GM12878 (cell line): ENCODE data around the gene SHC2. TPM values are rescaled to one million over a fixed set of nuclear protein-coding genes. Genes with fewer than 3 reads are reported as not detected.

Experiments used
- ATAC-seq: fragments of 200-7000 bp; cut with Tn5 transposase; 3 replicates; pipeline ENCODE4 v1.9.1; 2020; ENCODE audit warnings: mild to moderate bottlenecking, moderate library complexity
- BruUV-seq: library from RNA; stranded (reverse); fragments of 400-500 nt; replicated peaks from 2 replicates; lab custom pipeline; 2021; lab: Mats Ljungman, UMichigan
- CTCF ChIA-PET: fragments of 300-600 bp; sonication (Branson Sonifier 250); formaldehyde crosslinking; extraction: SDS; loops from one replicate; lab custom pipeline; 2021; ENCODE audit warnings: inconsistent platforms; lab: Yijun Ruan, JAX
- POLR2A ChIA-PET: fragments of 350-600 bp; formaldehyde crosslinking; extraction: SDS; loops from one replicate; lab custom pipeline; 2021; ENCODE audit warnings: inconsistent platforms; lab: Charles Lee
- RAD21 ChIA-PET: fragments of 300-600 bp; sonication (Branson Sonifier 250); formaldehyde crosslinking; loops from one replicate; lab custom pipeline; 2023; ENCODE audit warnings: antibody characterized with exemption; ENCODE audit not compliant: unreplicated experiment; lab: Charles Lee
- SMC1A ChIA-PET: fragments of 300-600 bp; sonication (Branson Sonifier 250); formaldehyde crosslinking; loops from one replicate; lab custom pipeline; 2023; ENCODE audit not compliant: unreplicated experiment, uncharacterized antibody; lab: Charles Lee
- DNase-seq: peaks from one replicate; pipeline ENCODE4 v3.0.0-alpha.2; 2011; ENCODE audit warnings: low read depth, low spot score
- FAIRE-seq: peaks from 3 replicates; lab custom pipeline; 2011; peaks lifted over from hg19 to GRCh38; lab: Jason Lieb, UNC
- H2AFZ ChIP-seq: 2 replicates; pipeline ENCODE4 v1.6.0; 2011; ENCODE audit warnings: low read depth, low read length, control low read depth; ENCODE audit not compliant: control insufficient read depth
- H3K27ac ChIP-seq: 2 replicates; pipeline ENCODE4 v1.5.1; 2011; ENCODE audit warnings: control low read depth; ENCODE audit not compliant: control insufficient read depth, insufficient read depth
- H3K27me3 ChIP-seq, 2 experiments: replicated peaks in 1 of 2; 2 replicates each; pipeline versions ENCODE4 v1.6.0 to v1.6.1; 2011; ENCODE audit warnings: low read length in 1 of 2; ENCODE audit not compliant: control insufficient read depth in 2 of 2, insufficient read depth in 2 of 2
- H3K36me3 ChIP-seq, 2 experiments: 2 replicates each; pipeline ENCODE4 v1.5.1; 2011; ENCODE audit warnings: low read length in 1 of 2; ENCODE audit not compliant: control insufficient read depth in 2 of 2, insufficient read depth in 2 of 2
- H3K4me1 ChIP-seq: 2 replicates; pipeline ENCODE4 v1.6.1; 2011; ENCODE audit warnings: mild to moderate bottlenecking, low read length, moderate library complexity, mixed read lengths; ENCODE audit not compliant: control insufficient read depth, insufficient read depth
- H3K4me2 ChIP-seq: 2 replicates; pipeline ENCODE4 v1.6.0; 2011; ENCODE audit warnings: control low read depth; ENCODE audit not compliant: control insufficient read depth, insufficient read depth
- H3K4me3 ChIP-seq: fragments of 200-600 bp; sonication (generic); 2 replicates; pipeline ENCODE4 v1.5.1; 2016
- H3K79me2 ChIP-seq: 2 replicates; pipeline ENCODE4 v1.6.0; 2011; ENCODE audit warnings: low read length; ENCODE audit not compliant: control insufficient read depth, insufficient read depth
- H3K9ac ChIP-seq: 2 replicates; pipeline ENCODE4 v1.8.0; 2011; ENCODE audit warnings: low read length, control low read depth, mixed read lengths; ENCODE audit not compliant: control insufficient read depth, insufficient read depth
- H3K9me3 ChIP-seq: replicated peaks from 3 replicates; pipeline ENCODE4 v1.5.1; 2011; ENCODE audit warnings: mild to moderate bottlenecking, low read length; ENCODE audit not compliant: control insufficient read depth, insufficient read depth
- H4K20me1 ChIP-seq: 2 replicates; pipeline ENCODE4 v1.6.0; 2011; ENCODE audit not compliant: control insufficient read depth, insufficient read depth
- DPF2 ChIP-seq: fragments of 450-650 bp; IDR thresholded peaks from 2 replicates; pipeline ENCODE4 v1.6.1; 2017; ENCODE audit warnings: mild to moderate bottlenecking
- PAX8 ChIP-seq: fragments of 450-650 bp; IDR thresholded peaks from 2 replicates; pipeline ENCODE4 v1.6.1; 2017; ENCODE audit warnings: mild to moderate bottlenecking, moderate library complexity
- POLR2A ChIP-seq: IDR thresholded peaks from 2 replicates; pipeline ENCODE4 v1.6.1; 2011; ENCODE audit warnings: low read depth, mild to moderate bottlenecking, low read length
- TARDBP ChIP-seq: IDR thresholded peaks from 2 replicates; pipeline ENCODE4 v1.6.1; 2016; ENCODE audit warnings: borderline replicate concordance
- WGBS: methylation state at CpG from one replicate; pipeline ENCODE4 v1.1.6; 2016; ENCODE audit warnings: low lambda C conversion rate; ENCODE audit not compliant: insufficient replicate concordance, insufficient coverage; ENCODE audit errors: missing lambda C conversion rate; 5-methylcytosine and 5-hydroxymethylcytosine counted together
- in situ Hi-C: fragments of 300-500 bp; cut with MboI; formaldehyde crosslinking; loops from 9 replicates; pipeline ENCODE4 v1.14.3; 2018; ENCODE audit warnings: mixed read lengths
- intact Hi-C: fragments of 100-400 bp; cut with micrococcal nuclease; formaldehyde crosslinking; loops from one replicate; pipeline ENCODE4 v1.14.2; 2022; ENCODE audit not compliant: unreplicated experiment
- polyA plus RNA-seq, 11 experiments: library from polyadenylated mRNA; depleted of rRNA in 4 of 11; unstranded in 6 of 11; stranded (reverse) in 5 of 11; fragments of >200 nt; fragmentation: Nextera tagmentation in 4 of 11; fragmentation: Illumina TruSeq in 1 of 11; extraction: Ambion mirVana in 4 of 11; extraction: Trizol in 1 of 11; gene quantifications; 1 replicate in 1 of 11; 2 replicates in 10 of 11; pipeline versions ENCODE4 v1.2.1 to v1.2.3, GENCODE V29; 2011 to 2016; ENCODE audit warnings: inconsistent platforms in 2 of 11, missing spikeins in 2 of 11, low read depth in 1 of 11
- total RNA-seq, 4 experiments: library from RNA; depleted of rRNA in 3 of 4; stranded (reverse); fragments of >200 nt in 3 of 4; fragmentation: Illumina TruSeq in 1 of 4; extraction: Trizol in 1 of 4; gene quantifications; 2 replicates each; pipeline versions ENCODE4 v1.2.1 to v1.2.3, GENCODE V29; 2013 to 2021
- TF ChIP-seq, protein P1 (sequence below): fragments of 450-650 bp; IDR thresholded peaks from 2 replicates; pipeline ENCODE4 v1.6.1; 2017; ENCODE audit warnings: mild to moderate bottlenecking, moderate library complexity
- TF ChIP-seq, protein P2 (sequence below): fragments of 150-350 bp; IDR thresholded peaks from 2 replicates; pipeline ENCODE4 v1.6.1; 2016; ENCODE audit warnings: low read depth, low read length
- TF ChIP-seq, protein P3 (sequence below): IDR thresholded peaks from 2 replicates; pipeline ENCODE4 v1.6.1; 2011; ENCODE audit warnings: borderline replicate concordance, low read depth, mild to moderate bottlenecking, moderate library complexity, low read length; ENCODE audit not compliant: insufficient read depth, poor library complexity, severe bottlenecking

SHC2 gene
- total and polyA plus RNA-seq, 10 of the 15 experiments (the other 5 are each of a cell fraction or from before 2014, with no cell fraction given): 0.08 TPM; not detected in 9

DNA sequence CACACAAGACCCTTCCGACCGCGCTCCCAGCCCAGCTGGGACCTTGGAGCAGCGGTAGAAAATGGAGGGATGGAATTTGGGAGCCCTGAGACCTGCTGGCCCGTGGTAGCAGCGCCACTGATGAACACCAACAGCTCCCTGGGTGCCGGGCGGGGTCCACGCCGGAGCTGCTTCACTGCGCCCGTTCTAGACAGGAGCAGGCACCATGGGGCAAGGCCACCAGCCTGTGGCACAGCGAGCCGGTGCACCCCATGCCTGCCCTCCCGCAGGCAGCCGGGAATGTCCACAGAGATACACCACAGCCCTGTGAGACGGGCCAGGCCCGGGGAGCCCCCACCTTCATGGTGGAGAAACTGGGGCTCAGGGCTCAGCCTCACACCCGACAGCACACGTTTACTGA, 9.9 kb upstream of the SHC2 start:
- Histone ChIP-seq H3K4me2 (no peak overlapping the region), H3K27ac (no peak overlapping the region), H3K79me2 (no peaks in the 10 kb centered on the region), H3K9me3 (no peaks in the 10 kb centered on the region), H4K20me1 (no peaks in the 10 kb centered on the region), H3K4me3 (no peak overlapping the region), H3K4me1 (no peaks in the 10 kb centered on the region), H3K9ac (no peak overlapping the region), H2AFZ (no peak overlapping the region), H3K36me3 (no peaks in the 10 kb centered on the region), H3K27me3 (no peaks in the 10 kb centered on the region)
- no TSS peak for BruUV-seq
- TF ChIP-seq, protein P1, sequence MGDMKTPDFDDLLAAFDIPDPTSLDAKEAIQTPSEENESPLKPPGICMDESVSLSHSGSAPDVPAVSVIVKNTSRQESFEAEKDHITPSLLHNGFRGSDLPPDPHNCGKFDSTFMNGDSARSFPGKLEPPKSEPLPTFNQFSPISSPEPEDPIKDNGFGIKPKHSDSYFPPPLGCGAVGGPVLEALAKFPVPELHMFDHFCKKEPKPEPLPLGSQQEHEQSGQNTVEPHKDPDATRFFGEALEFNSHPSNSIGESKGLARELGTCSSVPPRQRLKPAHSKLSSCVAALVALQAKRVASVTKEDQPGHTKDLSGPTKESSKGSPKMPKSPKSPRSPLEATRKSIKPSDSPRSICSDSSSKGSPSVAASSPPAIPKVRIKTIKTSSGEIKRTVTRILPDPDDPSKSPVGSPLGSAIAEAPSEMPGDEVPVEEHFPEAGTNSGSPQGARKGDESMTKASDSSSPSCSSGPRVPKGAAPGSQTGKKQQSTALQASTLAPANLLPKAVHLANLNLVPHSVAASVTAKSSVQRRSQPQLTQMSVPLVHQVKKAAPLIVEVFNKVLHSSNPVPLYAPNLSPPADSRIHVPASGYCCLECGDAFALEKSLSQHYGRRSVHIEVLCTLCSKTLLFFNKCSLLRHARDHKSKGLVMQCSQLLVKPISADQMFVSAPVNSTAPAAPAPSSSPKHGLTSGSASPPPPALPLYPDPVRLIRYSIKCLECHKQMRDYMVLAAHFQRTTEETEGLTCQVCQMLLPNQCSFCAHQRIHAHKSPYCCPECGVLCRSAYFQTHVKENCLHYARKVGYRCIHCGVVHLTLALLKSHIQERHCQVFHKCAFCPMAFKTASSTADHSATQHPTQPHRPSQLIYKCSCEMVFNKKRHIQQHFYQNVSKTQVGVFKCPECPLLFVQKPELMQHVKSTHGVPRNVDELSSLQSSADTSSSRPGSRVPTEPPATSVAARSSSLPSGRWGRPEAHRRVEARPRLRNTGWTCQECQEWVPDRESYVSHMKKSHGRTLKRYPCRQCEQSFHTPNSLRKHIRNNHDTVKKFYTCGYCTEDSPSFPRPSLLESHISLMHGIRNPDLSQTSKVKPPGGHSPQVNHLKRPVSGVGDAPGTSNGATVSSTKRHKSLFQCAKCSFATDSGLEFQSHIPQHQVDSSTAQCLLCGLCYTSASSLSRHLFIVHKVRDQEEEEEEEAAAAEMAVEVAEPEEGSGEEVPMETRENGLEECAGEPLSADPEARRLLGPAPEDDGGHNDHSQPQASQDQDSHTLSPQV: no peak
- no peak for TF ChIP-seq PAX8
- TF ChIP-seq, protein P2, sequence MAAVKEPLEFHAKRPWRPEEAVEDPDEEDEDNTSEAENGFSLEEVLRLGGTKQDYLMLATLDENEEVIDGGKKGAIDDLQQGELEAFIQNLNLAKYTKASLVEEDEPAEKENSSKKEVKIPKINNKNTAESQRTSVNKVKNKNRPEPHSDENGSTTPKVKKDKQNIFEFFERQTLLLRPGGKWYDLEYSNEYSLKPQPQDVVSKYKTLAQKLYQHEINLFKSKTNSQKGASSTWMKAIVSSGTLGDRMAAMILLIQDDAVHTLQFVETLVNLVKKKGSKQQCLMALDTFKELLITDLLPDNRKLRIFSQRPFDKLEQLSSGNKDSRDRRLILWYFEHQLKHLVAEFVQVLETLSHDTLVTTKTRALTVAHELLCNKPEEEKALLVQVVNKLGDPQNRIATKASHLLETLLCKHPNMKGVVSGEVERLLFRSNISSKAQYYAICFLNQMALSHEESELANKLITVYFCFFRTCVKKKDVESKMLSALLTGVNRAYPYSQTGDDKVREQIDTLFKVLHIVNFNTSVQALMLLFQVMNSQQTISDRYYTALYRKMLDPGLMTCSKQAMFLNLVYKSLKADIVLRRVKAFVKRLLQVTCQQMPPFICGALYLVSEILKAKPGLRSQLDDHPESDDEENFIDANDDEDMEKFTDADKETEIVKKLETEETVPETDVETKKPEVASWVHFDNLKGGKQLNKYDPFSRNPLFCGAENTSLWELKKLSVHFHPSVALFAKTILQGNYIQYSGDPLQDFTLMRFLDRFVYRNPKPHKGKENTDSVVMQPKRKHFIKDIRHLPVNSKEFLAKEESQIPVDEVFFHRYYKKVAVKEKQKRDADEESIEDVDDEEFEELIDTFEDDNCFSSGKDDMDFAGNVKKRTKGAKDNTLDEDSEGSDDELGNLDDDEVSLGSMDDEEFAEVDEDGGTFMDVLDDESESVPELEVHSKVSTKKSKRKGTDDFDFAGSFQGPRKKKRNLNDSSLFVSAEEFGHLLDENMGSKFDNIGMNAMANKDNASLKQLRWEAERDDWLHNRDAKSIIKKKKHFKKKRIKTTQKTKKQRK: no peak
- TF ChIP-seq TARDBP: no peak
- TF ChIP-seq, protein P3, sequence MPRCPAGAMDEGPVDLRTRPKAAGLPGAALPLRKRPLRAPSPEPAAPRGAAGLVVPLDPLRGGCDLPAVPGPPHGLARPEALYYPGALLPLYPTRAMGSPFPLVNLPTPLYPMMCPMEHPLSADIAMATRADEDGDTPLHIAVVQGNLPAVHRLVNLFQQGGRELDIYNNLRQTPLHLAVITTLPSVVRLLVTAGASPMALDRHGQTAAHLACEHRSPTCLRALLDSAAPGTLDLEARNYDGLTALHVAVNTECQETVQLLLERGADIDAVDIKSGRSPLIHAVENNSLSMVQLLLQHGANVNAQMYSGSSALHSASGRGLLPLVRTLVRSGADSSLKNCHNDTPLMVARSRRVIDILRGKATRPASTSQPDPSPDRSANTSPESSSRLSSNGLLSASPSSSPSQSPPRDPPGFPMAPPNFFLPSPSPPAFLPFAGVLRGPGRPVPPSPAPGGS: no peak
- TF ChIP-seq POLR2A: no peak
- TF ChIP-seq DPF2: no peak
- FAIRE-seq (no peak), DNase-seq (no peak), ATAC-seq (no peak)
- in situ Hi-C loops (no loop called here), intact Hi-C loops (no loop called here)
- POLR2A ChIA-PET: no interaction called here
- CTCF ChIA-PET: no interaction called here
- 65% methylated on average over 20 of the region's 20 CpGs for WGBS
- RAD21 ChIA-PET: no interaction called here
- SMC1A ChIA-PET: no interaction called here
